K562 (cell line): ENCODE measurements around the gene LSS. TPM values are rescaled to one million over a fixed set of nuclear protein-coding genes. Genes with fewer than 3 reads are reported as not detected.
A peak's percentile ranks its signal among the peaks of the same experiment; 100 is the strongest.

Experiments used
- ATAC-seq: fragments of 200-7000 bp; cut with Tn5 transposase; 3 replicates; pipeline ENCODE4 v1.9.1; 2020; ENCODE audit warnings: moderate library complexity
- BruUV-seq: library from RNA; stranded (reverse); fragments of 400-500 nt; replicated peaks from 2 replicates; lab custom pipeline; 2021; lab: Mats Ljungman, UMichigan
- CTCF ChIA-PET: fragments of 300-600 bp; formaldehyde crosslinking; extraction: SDS; loops from one replicate; lab custom pipeline; 2021; ENCODE audit warnings: low intra/inter-chr PET ratio; lab: Yijun Ruan, JAX
- POLR2A ChIA-PET: fragments of 300-600, 350-650 bp; sonication (Branson Sonifier 250); formaldehyde crosslinking; extraction: SDS; loops from one replicate; lab custom pipeline; 2021; ENCODE audit warnings: antibody characterized with exemption, inconsistent platforms; lab: Yijun Ruan, JAX
- DNase-seq, 4 experiments: peaks; one replicate each; pipeline versions ENCODE4 v3.0.0 to v3.0.0-alpha.2; 2011 to 2018; ENCODE audit warnings: low spot score in 3 of 4, mixed read lengths in 3 of 4; ENCODE audit errors: extremely low read depth in 1 of 4
- FAIRE-seq: peaks from 2 replicates; lab custom pipeline; 2011; peaks lifted over from hg19 to GRCh38; lab: Jason Lieb, UNC
- H2AFZ ChIP-seq: 2 replicates; pipeline ENCODE4 v1.6.0; 2011; ENCODE audit warnings: low read depth, low read length, control low read depth, inconsistent platforms
- H3K27ac ChIP-seq: fragments of 200-600 bp; 3 replicates; pipeline ENCODE4 v1.8.0; 2011; ENCODE audit warnings: low read depth, mild to moderate bottlenecking, control low read depth, inconsistent platforms, low read length, moderate library complexity, mixed read lengths; ENCODE audit errors: extremely low read depth
- H3K27me3 ChIP-seq, 2 experiments: fragments of 300-600 bp in 1 of 2; 2 replicates in 1 of 2; 3 replicates in 1 of 2; pipeline versions ENCODE4 v1.6.0 to v1.8.0; 2011; ENCODE audit warnings: inconsistent platforms in 2 of 2, low read length in 2 of 2, mild to moderate bottlenecking in 1 of 2, mixed read lengths in 1 of 2, moderate library complexity in 1 of 2; ENCODE audit not compliant: control insufficient read depth in 2 of 2, insufficient read depth in 2 of 2
- H3K36me3 ChIP-seq: fragments of 300-600 bp; 3 replicates; pipeline ENCODE4 v1.8.0; 2011; ENCODE audit warnings: mild to moderate bottlenecking, low read length, inconsistent platforms; ENCODE audit not compliant: control insufficient read depth, insufficient read depth
- H3K4me1 ChIP-seq, 2 experiments: fragments of 200-600 bp in 1 of 2; replicated peaks in 1 of 2; 2 replicates in 1 of 2; 3 replicates in 1 of 2; pipeline versions ENCODE4 v1.5.1 to v1.8.0; 2011; ENCODE audit warnings: inconsistent platforms in 2 of 2, low read length in 2 of 2, mild to moderate bottlenecking in 1 of 2, mixed read lengths in 1 of 2, moderate library complexity in 1 of 2; ENCODE audit not compliant: control insufficient read depth in 2 of 2, insufficient read depth in 2 of 2
- H3K4me2 ChIP-seq: 2 replicates; pipeline ENCODE4 v1.6.1; 2011; ENCODE audit warnings: low read length, control low read depth, inconsistent platforms, mixed read lengths; ENCODE audit not compliant: insufficient read depth
- H3K4me3 ChIP-seq: fragments of 200-600 bp; sonication (generic), shearing (Covaris generic); 2 replicates; pipeline ENCODE4 v1.5.1; 2016; ENCODE audit warnings: control low read depth, inconsistent platforms
- H3K79me2 ChIP-seq: fragments of 200-600 bp; 3 replicates; pipeline ENCODE4 v1.8.0; 2011; ENCODE audit warnings: low read length, inconsistent platforms; ENCODE audit not compliant: control insufficient read depth, insufficient read depth
- H3K9ac ChIP-seq, 2 experiments: 2 replicates each; pipeline versions ENCODE4 v1.6.0 to v1.6.1; 2011; ENCODE audit warnings: low read depth in 2 of 2, low read length in 2 of 2, control low read depth in 1 of 2, inconsistent platforms in 1 of 2, mild to moderate bottlenecking in 1 of 2, mixed read lengths in 1 of 2; ENCODE audit not compliant: insufficient read depth in 1 of 2
- H3K9me1 ChIP-seq: one replicate; pipeline ENCODE4 v1.6.0; 2011; ENCODE audit warnings: inconsistent platforms, mild to moderate bottlenecking, low read length, moderate library complexity; ENCODE audit not compliant: control insufficient read depth, insufficient read depth
- H3K9me3 ChIP-seq: replicated peaks from 2 replicates; pipeline ENCODE4 v1.5.1; 2011; ENCODE audit warnings: low read depth, low read length, inconsistent platforms; ENCODE audit not compliant: control insufficient read depth, insufficient read depth
- H4K20me1 ChIP-seq: replicated peaks from 2 replicates; pipeline ENCODE4 v1.6.1; 2011; ENCODE audit warnings: low read length, inconsistent platforms, mixed read lengths; ENCODE audit not compliant: control insufficient read depth, insufficient read depth
- AFF4 ChIP-seq: sonication (generic); formaldehyde crosslinking; IDR thresholded peaks from 2 replicates; pipeline ENCODE4 v1.8.0; 2023; ENCODE audit warnings: mild to moderate bottlenecking, missing genetic modification reagents
- CCNT2 ChIP-seq: IDR thresholded peaks from 2 replicates; pipeline ENCODE4 v1.6.1; 2011; ENCODE audit warnings: borderline replicate concordance, low read depth, mild to moderate bottlenecking, moderate library complexity, mixed read lengths, low read length; ENCODE audit not compliant: insufficient read length; ENCODE audit errors: extremely low read depth
- HCFC1 ChIP-seq: IDR thresholded peaks from 2 replicates; pipeline ENCODE4 v1.6.1; 2012; ENCODE audit warnings: low read depth, low read length, improper control_type of control experiment
- IRF2 ChIP-seq: sonication (generic); formaldehyde crosslinking; IDR thresholded peaks from 2 replicates; pipeline ENCODE4 v1.8.1; 2022; ENCODE audit warnings: mild to moderate bottlenecking, missing genetic modification reagents
- MAX ChIP-seq: sonication (generic); formaldehyde crosslinking; IDR thresholded peaks from 2 replicates; pipeline ENCODE4 v1.9.0; 2022; ENCODE audit warnings: mild to moderate bottlenecking, missing genetic modification reagents
- POLR2G ChIP-seq: fragments of 200-400 bp; formaldehyde crosslinking; IDR thresholded peaks from 2 replicates; pipeline ENCODE4 v1.6.1; 2017; ENCODE audit warnings: low read depth, mild to moderate bottlenecking, antibody characterized with exemption, low read length, moderate library complexity
- RBM15 ChIP-seq: fragments of 200-400 bp; formaldehyde crosslinking; IDR thresholded peaks from 2 replicates; pipeline ENCODE4 v1.6.1; 2018; ENCODE audit warnings: mild to moderate bottlenecking, low read length, moderate library complexity; ENCODE audit not compliant: insufficient read depth
- SREBF2 ChIP-seq: sonication (generic); formaldehyde crosslinking; IDR thresholded peaks from 2 replicates; pipeline ENCODE4 v1.4.0; 2020; ENCODE audit warnings: mild to moderate bottlenecking, missing genetic modification reagents
- ZBTB43 ChIP-seq: sonication (generic); formaldehyde crosslinking; IDR thresholded peaks from 2 replicates; pipeline ENCODE4 v1.8.0; 2023; ENCODE audit warnings: mild to moderate bottlenecking, missing genetic modification reagents
- ZNF239 ChIP-seq: fragments of 250-450 bp; sonication (Bioruptor Pico); IDR thresholded peaks from 2 replicates; pipeline ENCODE4 v1.4.0; 2020; ENCODE audit warnings: mild to moderate bottlenecking
- WGBS: fragments of 100-300 bp; shearing (Covaris generic); methylation state at CpG from one replicate; pipeline ENCODE4 v1.1.6; 2016; ENCODE audit warnings: low coverage, mixed read lengths; ENCODE audit not compliant: insufficient coverage; ENCODE audit errors: missing lambda C conversion rate; 5-methylcytosine and 5-hydroxymethylcytosine counted together
- in situ Hi-C: fragments of 300-500 bp; cut with MboI; formaldehyde crosslinking; loops from 4 replicates; pipeline ENCODE4 v1.15.0; 2018; ENCODE audit warnings: inconsistent platforms, mixed read lengths
- intact Hi-C: fragments of 100-400 bp; cut with micrococcal nuclease; formaldehyde crosslinking; loops from 2 replicates; pipeline ENCODE4 v1.14.2; 2022
- polyA plus RNA-seq, 8 experiments: library from polyadenylated mRNA; depleted of rRNA in 4 of 8; stranded (reverse) in 5 of 8; unstranded in 3 of 8; fragments of >200 nt; fragmentation: Nextera tagmentation in 2 of 8; fragmentation: Illumina TruSeq in 1 of 8; extraction: Ambion mirVana in 2 of 8; extraction: Trizol in 1 of 8; gene quantifications; 2 replicates each; pipeline versions ENCODE4 v1.2.1 to v1.2.3, GENCODE V29; 2011 to 2014; ENCODE audit warnings: inconsistent platforms in 1 of 8, missing spikeins in 1 of 8
- total RNA-seq, 7 experiments: library from RNA; depleted of rRNA in 6 of 7; stranded (reverse); fragments of >200 nt in 6 of 7; fragmentation: Illumina TruSeq in 2 of 7; extraction: Trizol in 2 of 7; gene quantifications; 2 replicates each; pipeline versions ENCODE4 v1.2.1 to v1.2.3, GENCODE V29; 2011 to 2021; ENCODE audit warnings: low replicate concordance in 1 of 7

The LSS gene
- total and polyA plus RNA-seq, 9 of the 15 experiments (the other 6 are each of a cell fraction or from before 2014, with no cell fraction given) = 2.2 to 89.5 (median 37.4) TPM

- CTCF ChIA-PET = no interaction called here
These were observed 72.8 kb downstream of the LSS start, which contains the start of gene FTCD for GRCh38 chr21:46155514-46156377. TSS of gene FTCD (minus strand) at chr21:46155579. CDS start at chr21:46155523, 56 bp downstream.

More at GRCh38 chr21:46155514-46156377, 72.8 kb downstream of the LSS start, which contains the start of gene FTCD:
- Histone ChIP-seq H3K36me3 (peaks cover 34% of the 10 kb centered on the region; the same call in 2 of the 3 replicates), H3K27ac (peak within 1 kb of the TSS; percentile 44; the same call in 1 of the 3 replicates), H4K20me1 (no peaks in the 10 kb centered on the region), H3K4me1 (peaks cover 15 to 74% of the 10 kb centered on the region in 2 experiments), H3K4me3 (no peak within 1 kb of the TSS), H3K9me3 (peaks cover 6% of the 10 kb centered on the region; the same call in 1 of the 2 replicates), H3K27me3 (no peaks in the 10 kb centered on the region), H3K9me1 (no peaks in the 10 kb centered on the region), H3K79me2 (peaks cover 4% of the 10 kb centered on the region; the same call in 1 of the 3 replicates), H3K4me2 (no peak within 1 kb of the TSS), H2AFZ (no peak within 1 kb of the TSS), H3K9ac (peak within 1 kb of the TSS in 1 of 2 experiments; percentile 87; a peak in 2 of 4 replicates)
- intact Hi-C loops = no loop called here
- WGBS = 89% methylated on average over 34 of the region's 34 CpGs
- no peak for DNase-seq
- no peak for FAIRE-seq
- POLR2A ChIA-PET = interaction anchor here (0.5 kb wide), 1 partner anchor 197 kb away, joined by 3 read pairs; no protein-coding TSS in a partner anchor
- no peak for ATAC-seq
- in situ Hi-C loops = no loop called here
- TF ChIP-seq POLR2G (peak; percentile 62), RBM15 (no peak), MAX (CRISPR knock-in tag) (peak; percentile 35), AFF4 (CRISPR knock-in tag) (no peak), SREBF2 (no peak), ZBTB43 (CRISPR knock-in tag) (no peak), IRF2 (CRISPR knock-in tag) (no peak), CCNT2 (no peak), ZNF239 (CRISPR knock-in tag) (no peak), HCFC1 (no peak)
- BruUV-seq = no TSS peak
